NCI-H1048 (cell line): ENCODE measurements around the gene ARL15.

Experiments used
- DNase-seq: peaks from one replicate; lab custom pipeline; 2025; lab: John Stamatoyannopoulos, UW

ARL15 gene

GRCh38 chr5:54040018-54040417 is 270.4 kb downstream of the ARL15 start:
- no peak for DNase-seq

GRCh38 chr5:54037205-54037604 is 273.2 kb downstream of the ARL15 start:
- DNase-seq, result no peak

GRCh38 chr5:54030981-54031380 is 279.4 kb downstream of the ARL15 start:
- DNase-seq, result no peak

GRCh38 chr5:54024466-54024865 is 285.9 kb downstream of the ARL15 start:
- no peak for DNase-seq

- DNase-seq, result no peak
These were observed 288.1 kb downstream of the ARL15 start for GRCh38 chr5:54022223-54022622.

GRCh38 chr5:54021431-54022164 is 288.8 kb downstream of the ARL15 start:
- DNase-seq, result no peak

GRCh38 chr5:54018438-54018837 is 291.9 kb downstream of the ARL15 start:
- no peak for DNase-seq

- DNase-seq, result no peak
These were observed 292.8 kb downstream of the ARL15 start for GRCh38 chr5:54017580-54017979.

- no peak for DNase-seq
These were observed 296.7 kb downstream of the ARL15 start for GRCh38 chr5:54013556-54014194.

GRCh38 chr5:54009828-54010227 is 300.5 kb downstream of the ARL15 start:
- DNase-seq, result no peak

- DNase-seq, result no peak
These were observed 301.0 kb downstream of the ARL15 start for GRCh38 chr5:54009357-54009756.

GRCh38 chr5:54007827-54008777 is 302.3 kb downstream of the ARL15 start:
- no peak for DNase-seq

- DNase-seq, result no peak
These were observed 305.7 kb downstream of the ARL15 start for GRCh38 chr5:54004697-54005096.

GRCh38 chr5:54002779-54003178 is 307.6 kb downstream of the ARL15 start:
- DNase-seq, result no peak

GRCh38 chr5:54001976-54002775 is 308.2 kb downstream of the ARL15 start:
- DNase-seq, result no peak

- no peak for DNase-seq
These were observed 310.4 kb downstream of the ARL15 start for GRCh38 chr5:54000011-54000410.

- no peak for DNase-seq
These were observed 312.4 kb downstream of the ARL15 start for GRCh38 chr5:53997736-53998627.

GRCh38 chr5:53996008-53996407 is 314.4 kb downstream of the ARL15 start:
- DNase-seq, result no peak

- DNase-seq, result no peak
These were observed 316.2 kb downstream of the ARL15 start for GRCh38 chr5:53994148-53994547.

- DNase-seq, result no peak
These were observed 318.4 kb downstream of the ARL15 start for GRCh38 chr5:53991942-53992341.

GRCh38 chr5:53987101-53987500 is 323.3 kb downstream of the ARL15 start:
- DNase-seq, result no peak
